Ishikawa (cell line): ENCODE results near the gene RUNX1.

ENCODE experiments used
- CEBPB ChIP-seq: IDR thresholded peaks from 2 replicates; pipeline ENCODE4 v1.6.1; 2012
- EGR1 ChIP-seq: IDR thresholded peaks from 2 replicates; pipeline ENCODE4 v1.6.1; 2012
- EP300 ChIP-seq: IDR thresholded peaks from 2 replicates; pipeline ENCODE4 v1.6.1; 2012; ENCODE audit warnings: borderline replicate concordance
- NFIC ChIP-seq: IDR thresholded peaks from 2 replicates; pipeline ENCODE4 v1.6.1; 2012
- RAD21 ChIP-seq: IDR thresholded peaks from 2 replicates; pipeline ENCODE4 v1.6.1; 2012; ENCODE audit warnings: low read depth
- REST ChIP-seq: IDR thresholded peaks from 2 replicates; pipeline ENCODE4 v1.6.1; 2012; ENCODE audit warnings: low read depth, mild to moderate bottlenecking
- TAF1 ChIP-seq: IDR thresholded peaks from 2 replicates; pipeline ENCODE4 v1.6.1; 2012; ENCODE audit warnings: low read depth, mild to moderate bottlenecking
- TCF12 ChIP-seq: IDR thresholded peaks from 2 replicates; pipeline ENCODE4 v1.6.1; 2012; ENCODE audit warnings: low read depth
- TEAD4 ChIP-seq: IDR thresholded peaks from 2 replicates; pipeline ENCODE4 v1.6.1; 2012
- YY1 ChIP-seq: IDR thresholded peaks from 2 replicates; pipeline ENCODE4 v1.6.1; 2012; ENCODE audit warnings: low read depth
- ZBTB7A ChIP-seq: IDR thresholded peaks from 2 replicates; pipeline ENCODE4 v1.6.1; 2012; ENCODE audit warnings: low read depth
- TF ChIP-seq, protein P1 (sequence below): IDR thresholded peaks from 2 replicates; pipeline ENCODE4 v1.6.1; 2012

DNA sequence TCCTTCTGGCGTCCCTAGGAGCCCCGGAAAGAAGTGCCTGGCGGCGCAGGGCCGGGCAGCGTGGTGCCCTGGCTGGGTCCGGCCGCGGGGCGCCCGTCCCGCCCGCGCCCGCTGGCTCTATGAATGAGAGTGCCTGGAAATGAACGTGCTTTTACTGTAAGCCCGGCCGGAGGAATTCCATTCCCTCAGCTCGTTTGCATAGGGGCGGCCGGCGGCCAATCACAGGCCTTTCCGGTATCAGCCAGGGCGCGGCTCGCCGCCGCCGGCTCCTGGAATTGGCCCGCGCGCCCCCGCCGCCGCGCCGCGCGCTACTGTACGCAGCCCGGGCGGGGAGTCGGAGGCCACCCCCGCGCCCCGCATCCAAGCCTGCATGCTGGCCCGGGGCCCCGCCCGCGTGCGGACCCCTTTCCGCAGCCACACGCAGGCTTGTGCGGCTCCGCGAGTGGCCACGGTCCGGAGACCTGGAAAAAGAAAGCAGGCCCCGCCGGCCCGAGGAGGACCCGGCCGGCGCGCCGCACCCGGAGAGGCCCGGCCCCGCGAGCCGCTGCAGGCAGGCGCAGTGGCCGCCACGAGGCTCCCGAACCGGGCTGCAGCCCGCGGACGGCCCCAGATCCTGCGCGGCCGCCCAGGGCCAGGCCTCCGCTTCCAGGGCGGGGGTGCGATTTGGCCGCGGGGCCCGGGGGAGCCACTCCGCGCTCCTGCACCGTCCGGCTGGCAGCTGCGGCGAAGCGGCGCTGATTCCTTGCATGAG lies 160.4 kb downstream of the RUNX1 start:
- TF ChIP-seq, protein P1, sequence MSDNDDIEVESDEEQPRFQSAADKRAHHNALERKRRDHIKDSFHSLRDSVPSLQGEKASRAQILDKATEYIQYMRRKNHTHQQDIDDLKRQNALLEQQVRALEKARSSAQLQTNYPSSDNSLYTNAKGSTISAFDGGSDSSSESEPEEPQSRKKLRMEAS = no peak
- TF ChIP-seq RAD21 (no peak), TCF12 (no peak), YY1 (no peak), EGR1 (peak; percentile 46), EP300 (no peak), ZBTB7A (no peak), REST (no peak), TAF1 (no peak), TEAD4 (peak; percentile 41), NFIC (no peak), CEBPB (no peak)
